Measurements from ENCODE around the gene PCDHGA5. TPM values are rescaled to one million over a fixed set of nuclear protein-coding genes. Genes with fewer than 3 reads are reported as not detected.

Gene PCDHGA5
- total RNA-seq (2022; extraction: Qiagen RNA extraction; ENCODE audit: low read depth) = 0.08 to 0.22 TPM (median 0.12 TPM) in 5 replicates

DNA sequence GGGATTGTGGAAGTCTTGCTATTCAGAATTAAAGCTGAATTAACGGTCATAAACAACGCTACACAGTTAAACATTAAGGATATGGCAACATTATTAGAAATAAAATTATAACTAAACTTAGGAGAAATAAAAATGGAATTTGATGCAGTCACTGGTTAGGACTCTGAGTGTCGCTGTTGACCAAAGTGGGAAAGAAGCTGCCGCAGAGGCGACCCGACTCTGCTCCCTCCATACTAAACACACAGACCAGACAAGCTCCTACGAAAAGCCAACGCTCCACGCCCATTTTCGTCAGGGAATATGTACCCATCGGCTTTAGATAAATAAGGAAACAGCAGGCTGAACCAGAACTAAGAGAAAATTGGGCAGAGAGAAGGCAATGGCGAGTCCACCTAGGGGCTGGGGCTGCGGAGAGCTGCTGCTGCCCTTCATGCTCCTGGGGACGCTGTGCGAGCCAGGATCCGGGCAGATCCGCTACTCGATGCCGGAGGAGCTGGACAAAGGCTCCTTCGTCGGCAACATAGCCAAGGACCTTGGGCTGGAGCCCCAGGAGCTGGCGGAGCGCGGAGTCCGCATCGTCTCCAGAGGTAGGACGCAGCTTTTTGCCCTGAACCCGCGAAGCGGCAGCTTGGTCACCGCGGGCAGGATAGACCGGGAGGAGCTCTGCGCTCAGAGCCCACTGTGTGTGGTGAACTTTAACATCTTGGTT, at the start of gene PCDHGA5:
Gene PCDHGA5, plus strand, starts transcription at position 211 of the 709 bp plus-strand sequence. Its CDS starts 169 bp downstream, at position 380.

DNA sequence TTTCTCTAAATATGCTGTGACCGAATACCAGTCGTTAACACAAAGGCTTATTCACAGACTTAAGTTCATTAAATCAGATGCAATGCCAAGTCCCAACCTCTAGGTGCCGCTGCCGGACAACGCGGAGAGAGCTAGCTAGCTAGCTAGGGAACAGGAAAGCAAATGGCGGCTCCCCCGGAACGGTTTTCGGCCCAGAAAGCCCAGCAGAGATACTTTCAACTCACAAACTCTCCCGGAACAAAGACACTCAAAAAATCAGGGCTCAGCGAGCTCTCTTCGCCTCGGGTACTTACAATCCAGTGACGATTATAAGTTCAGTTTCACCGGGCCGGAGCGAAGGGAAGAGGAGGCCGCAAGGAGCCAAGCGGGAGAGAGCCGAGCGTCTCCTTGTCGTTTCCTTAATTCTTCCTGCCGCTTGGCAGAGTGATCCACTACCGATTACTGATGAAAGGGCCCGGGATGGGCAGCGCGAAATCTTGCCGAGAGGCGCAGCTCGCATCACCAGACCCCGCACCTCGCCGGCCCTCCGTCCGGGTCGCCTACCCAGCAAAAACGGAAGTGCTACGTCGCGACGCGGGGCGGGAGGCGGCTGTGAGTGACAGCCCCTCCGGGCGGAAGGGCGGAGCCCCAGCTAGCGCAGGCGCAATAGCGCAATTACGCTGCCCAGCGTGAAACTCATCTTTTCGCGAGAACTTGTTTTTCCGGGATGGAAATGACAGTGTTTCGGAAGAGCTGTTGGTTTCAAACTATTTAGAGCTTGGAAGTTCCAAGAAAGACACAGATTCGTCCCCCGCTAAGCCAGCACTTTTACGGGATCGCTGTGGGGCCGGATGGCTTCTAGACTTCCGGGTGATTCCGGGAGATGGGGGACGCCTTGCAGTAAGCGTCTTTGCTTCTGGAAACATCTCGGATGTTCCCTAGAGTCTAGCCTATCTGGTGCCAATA, 43.5 kb upstream of the PCDHGA5 start, which contains the start of gene TAF7:
Gene TAF7, minus strand, starts transcription at position 560 of the 945 bp plus-strand sequence. CDS start 740 bp downstream, outside the sequence.

DNA sequence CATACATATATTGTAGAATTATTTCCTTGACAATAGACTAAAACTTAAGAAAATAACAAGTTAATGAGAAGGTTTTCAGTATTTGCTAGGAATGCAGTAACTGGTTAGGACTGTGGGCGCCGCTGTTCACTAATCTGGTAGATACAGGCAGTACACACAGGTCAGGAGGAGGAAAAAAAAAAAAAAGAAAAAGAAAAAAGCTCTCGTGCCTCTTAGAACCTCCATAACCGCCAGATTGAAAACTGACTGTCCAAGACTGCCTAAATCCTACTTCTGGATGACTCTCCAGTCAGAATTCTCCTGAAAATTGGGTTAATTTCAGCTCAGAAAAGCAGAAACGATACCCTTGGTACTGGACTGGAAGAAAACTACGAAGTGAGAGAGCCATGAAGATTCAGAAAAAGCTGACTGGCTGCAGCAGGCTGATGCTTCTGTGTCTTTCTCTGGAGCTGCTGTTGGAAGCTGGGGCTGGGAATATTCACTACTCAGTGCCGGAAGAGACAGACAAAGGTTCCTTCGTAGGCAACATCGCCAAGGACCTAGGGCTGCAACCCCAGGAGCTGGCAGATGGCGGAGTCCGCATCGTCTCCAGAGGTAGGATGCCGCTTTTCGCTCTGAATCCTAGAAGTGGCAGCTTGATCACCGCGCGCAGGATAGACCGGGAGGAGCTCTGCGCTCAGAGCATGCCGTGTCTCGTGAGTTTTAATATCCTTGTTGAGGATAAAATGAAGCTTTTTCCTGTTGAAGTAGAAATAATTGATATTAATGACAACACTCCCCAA, 33.5 kb upstream of the PCDHGA5 start, which contains the start of gene PCDHGA1:
Gene PCDHGA1, plus strand, starts transcription at position 216 of the 782 bp plus-strand sequence.

DNA sequence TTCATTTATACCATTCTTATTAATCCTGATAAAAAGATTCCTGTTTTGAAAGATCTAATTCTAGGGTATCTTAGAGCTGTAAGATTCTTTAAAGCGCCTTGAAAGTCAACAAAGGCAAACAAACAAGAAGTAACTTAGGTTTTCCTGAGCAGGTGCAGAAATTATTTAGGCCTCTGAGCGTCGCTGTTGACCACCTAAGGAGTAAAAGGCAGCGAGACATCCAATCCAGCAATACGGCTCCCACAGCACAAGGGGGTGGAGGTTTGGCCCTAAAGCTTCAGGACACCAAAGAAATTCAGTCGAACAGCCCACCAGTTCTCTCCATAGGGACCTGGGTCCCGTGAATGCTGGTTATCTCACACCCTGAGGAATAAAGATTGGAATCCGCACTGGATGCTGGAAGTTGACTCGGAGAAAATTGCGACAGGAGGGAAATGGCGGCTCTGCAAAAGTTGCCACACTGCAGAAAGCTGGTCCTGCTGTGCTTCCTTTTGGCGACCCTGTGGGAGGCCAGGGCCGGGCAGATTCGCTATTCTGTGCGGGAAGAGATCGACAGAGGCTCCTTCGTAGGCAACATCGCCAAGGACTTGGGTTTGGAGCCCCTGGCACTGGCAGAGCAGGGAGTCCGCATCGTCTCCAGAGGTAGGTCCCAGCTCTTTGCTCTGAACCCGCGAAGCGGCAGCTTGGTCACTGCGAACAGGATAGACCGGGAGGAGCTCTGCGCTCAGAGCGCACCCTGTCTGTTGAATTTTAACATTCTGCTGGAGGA, 25.2 kb upstream of the PCDHGA5 start, which contains the start of gene PCDHGA2:
Gene PCDHGA2, plus strand, starts transcription at position 223 of the 769 bp plus-strand sequence.

GRCh38 chr5:141343242-141343952, 20.6 kb upstream of the PCDHGA5 start, which contains the start of gene PCDHGA3:
TSS of gene PCDHGA3 (plus strand) at chr5:141343829. CDS start at chr5:141344034, 205 bp downstream.

GRCh38 chr5:141349917-141350619, 13.9 kb upstream of the PCDHGA5 start, which contains the start of gene PCDHGB1:
TSS of gene PCDHGB1 (plus strand) at chr5:141350099. CDS start at chr5:141350261, 162 bp downstream.

GRCh38 chr5:141354900-141355469, 9.0 kb upstream of the PCDHGA5 start, which contains the start of gene PCDHGA4:
TSS of gene PCDHGA4 (plus strand) at chr5:141355021. CDS start at chr5:141355108, 87 bp downstream.

DNA sequence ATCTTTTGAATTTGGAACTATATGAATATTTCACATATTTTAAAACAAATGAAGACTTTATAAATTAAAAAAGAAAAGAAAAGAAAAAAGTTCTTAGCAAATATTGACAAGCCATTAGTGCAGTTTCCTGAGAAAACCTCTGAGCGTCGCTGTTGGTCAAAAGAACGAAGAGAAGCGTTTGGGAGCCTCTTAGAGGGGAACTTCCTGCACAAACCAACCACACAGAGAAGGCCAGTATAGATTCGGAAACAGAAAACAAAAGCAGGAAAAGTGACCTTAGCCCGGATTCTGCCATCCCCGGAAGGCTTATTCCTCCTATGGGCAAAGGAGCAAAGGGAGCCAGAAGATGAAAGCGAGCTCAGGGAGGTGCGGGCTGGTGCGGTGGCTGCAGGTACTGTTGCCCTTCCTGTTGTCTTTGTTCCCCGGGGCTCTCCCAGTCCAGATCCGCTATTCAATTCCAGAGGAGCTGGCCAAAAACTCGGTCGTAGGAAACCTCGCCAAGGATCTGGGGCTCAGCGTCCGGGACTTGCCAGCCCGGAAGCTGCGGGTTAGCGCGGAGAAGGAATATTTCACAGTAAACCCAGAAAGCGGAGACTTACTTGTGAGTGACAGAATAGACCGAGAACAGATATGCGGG, 4.1 kb upstream of the PCDHGA5 start, which contains the start of gene PCDHGB2:
Gene PCDHGB2, plus strand, starts transcription at position 205 of the 637 bp plus-strand sequence. Its CDS starts 142 bp downstream, at position 347.

DNA sequence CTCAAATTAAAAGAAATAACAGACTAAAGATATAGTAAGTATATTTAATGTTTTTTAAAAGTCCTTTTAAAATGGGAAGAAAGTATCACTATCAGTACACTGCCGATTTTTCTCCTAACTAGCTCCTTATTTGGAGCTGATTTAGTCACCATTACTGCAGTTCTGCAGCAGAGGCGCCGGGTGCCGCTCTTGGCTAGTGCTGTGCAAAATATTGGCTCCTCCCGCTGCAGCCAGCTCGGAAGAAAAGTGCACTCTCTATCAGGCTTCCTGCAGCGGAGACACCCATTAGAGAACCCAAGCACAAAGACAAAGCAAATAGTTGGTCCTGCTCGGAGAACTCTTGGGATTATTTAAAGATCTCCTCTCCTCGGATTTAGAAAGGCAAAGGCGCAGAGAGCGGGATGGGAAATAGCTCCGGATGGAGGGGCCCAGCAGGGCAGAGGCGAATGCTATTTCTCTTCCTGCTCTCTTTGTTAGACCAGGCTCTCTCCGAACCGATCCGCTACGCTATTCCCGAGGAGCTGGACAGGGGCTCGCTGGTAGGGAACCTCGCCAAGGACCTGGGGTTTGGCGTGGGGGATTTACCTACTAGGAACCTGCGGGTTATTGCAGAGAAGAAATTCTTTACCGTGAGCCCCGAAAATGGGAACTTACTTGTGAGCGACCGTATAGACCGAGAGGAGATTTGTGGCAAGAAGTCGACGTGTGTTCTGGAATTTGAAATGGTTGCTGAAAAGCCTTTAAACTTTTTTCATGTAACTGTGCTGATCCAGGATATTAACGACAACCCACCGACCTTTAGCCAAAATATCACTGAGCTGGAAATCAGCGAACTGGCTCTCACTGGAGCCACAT, 6.3 kb downstream of the PCDHGA5 start, which contains the start of gene PCDHGB3:
Gene PCDHGB3, plus strand, starts transcription at position 249 of the 855 bp plus-strand sequence. Its CDS starts 153 bp downstream, at position 402.

GRCh38 chr5:141373673-141374317, 9.8 kb downstream of the PCDHGA5 start, which contains the start of gene PCDHGA6:
TSS of gene PCDHGA6 (plus strand) at chr5:141373891. CDS start at chr5:141374084, 193 bp downstream.

GRCh38 chr5:141382469-141383294, 18.7 kb downstream of the PCDHGA5 start, which contains the start of gene PCDHGA7:
TSS of gene PCDHGA7 (plus strand) at chr5:141382742. CDS start at chr5:141382900, 158 bp downstream.

DNA sequence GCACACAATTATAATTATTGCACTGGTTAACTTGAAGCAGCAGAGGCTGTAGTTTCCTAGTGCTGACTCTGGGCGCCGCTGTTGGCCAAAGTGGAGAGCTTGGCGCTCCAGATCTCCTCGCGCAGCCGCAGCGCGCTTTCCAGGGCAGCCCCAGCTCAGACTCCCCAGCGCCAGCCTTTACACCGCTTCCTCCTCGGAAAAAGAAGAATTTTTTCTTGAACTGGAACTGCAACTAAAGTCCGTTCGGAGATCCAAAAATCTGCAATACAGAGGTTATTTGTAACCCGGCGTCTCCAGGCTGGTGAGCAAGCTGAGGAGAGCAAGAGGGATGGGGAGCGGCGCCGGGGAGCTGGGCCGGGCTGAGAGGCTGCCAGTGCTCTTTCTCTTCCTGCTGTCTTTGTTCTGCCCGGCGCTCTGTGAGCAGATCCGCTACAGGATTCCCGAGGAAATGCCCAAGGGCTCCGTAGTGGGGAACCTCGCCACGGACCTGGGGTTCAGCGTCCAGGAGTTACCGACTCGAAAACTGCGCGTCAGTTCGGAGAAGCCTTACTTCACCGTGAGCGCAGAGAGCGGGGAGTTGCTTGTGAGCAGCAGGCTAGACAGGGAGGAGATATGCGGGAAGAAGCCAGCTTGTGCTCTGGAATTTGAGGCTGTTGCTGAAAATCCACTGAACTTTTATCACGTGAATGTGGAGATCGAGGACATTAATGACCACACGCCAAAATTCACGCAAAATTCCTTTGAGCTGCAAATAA, 23.8 kb downstream of the PCDHGA5 start, which contains the start of gene PCDHGB4:
Gene PCDHGB4, plus strand, starts transcription at position 142 of the 755 bp plus-strand sequence. Its CDS starts 187 bp downstream, at position 329.

GRCh38 chr5:141392429-141393198, 28.7 kb downstream of the PCDHGA5 start, which contains the start of gene PCDHGA8:
TSS of gene PCDHGA8 (plus strand) at chr5:141392633. CDS start at chr5:141392814, 181 bp downstream.

